ENCODE results near the gene SLTM.

- TF ChIP-seq POLR2AphosphoS5 (IDR thresholded peaks at IDR 0.05) (no peak), POLR2A (IDR thresholded peaks at IDR 0.05) (no peak)
- TF ChIP-seq, protein P1, sequence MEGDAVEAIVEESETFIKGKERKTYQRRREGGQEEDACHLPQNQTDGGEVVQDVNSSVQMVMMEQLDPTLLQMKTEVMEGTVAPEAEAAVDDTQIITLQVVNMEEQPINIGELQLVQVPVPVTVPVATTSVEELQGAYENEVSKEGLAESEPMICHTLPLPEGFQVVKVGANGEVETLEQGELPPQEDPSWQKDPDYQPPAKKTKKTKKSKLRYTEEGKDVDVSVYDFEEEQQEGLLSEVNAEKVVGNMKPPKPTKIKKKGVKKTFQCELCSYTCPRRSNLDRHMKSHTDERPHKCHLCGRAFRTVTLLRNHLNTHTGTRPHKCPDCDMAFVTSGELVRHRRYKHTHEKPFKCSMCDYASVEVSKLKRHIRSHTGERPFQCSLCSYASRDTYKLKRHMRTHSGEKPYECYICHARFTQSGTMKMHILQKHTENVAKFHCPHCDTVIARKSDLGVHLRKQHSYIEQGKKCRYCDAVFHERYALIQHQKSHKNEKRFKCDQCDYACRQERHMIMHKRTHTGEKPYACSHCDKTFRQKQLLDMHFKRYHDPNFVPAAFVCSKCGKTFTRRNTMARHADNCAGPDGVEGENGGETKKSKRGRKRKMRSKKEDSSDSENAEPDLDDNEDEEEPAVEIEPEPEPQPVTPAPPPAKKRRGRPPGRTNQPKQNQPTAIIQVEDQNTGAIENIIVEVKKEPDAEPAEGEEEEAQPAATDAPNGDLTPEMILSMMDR (IDR thresholded peaks at IDR 0.05), result no peak
These were observed 28.7 kb upstream of the SLTM start for GRCh38 chr15:58962136-58962535.
